ENCODE data around the gene BRMS1.

GRCh38 chr11:66369073-66369894 is 24.4 kb upstream of the BRMS1 start:
- TF ChIP-seq EZH2phosphoT487 (IDR thresholded peaks at IDR 0.05; ENCODE audit: insufficient read depth, low read depth) (no peak), EZH2 (IDR thresholded peaks at IDR 0.05; ENCODE audit: insufficient read depth, poor library complexity, severe bottlenecking) (no peak)
